Neural progenitor cell (in vitro differentiated cells): Measurements from ENCODE around the gene G6PD. TPM values are rescaled to one million over a fixed set of nuclear protein-coding genes. Genes with fewer than 3 reads are reported as not detected.

Experiments
- DNase-seq: peaks from one replicate; pipeline ENCODE4 v3.0.0-alpha.2; 2016; ENCODE audit warnings: low spot score
- H2AFZ ChIP-seq: fragments of 200-600 bp; sonication (generic); replicated peaks from 2 replicates; pipeline ENCODE4 v1.6.1; 2016; ENCODE audit warnings: antibody characterized with exemption
- H3F3A ChIP-seq: fragments of 200-600 bp; sonication (generic); 2 replicates; pipeline ENCODE4 v1.6.1; 2016; ENCODE audit warnings: antibody characterized with exemption, low read depth
- H3K27ac ChIP-seq: fragments of 200-600 bp; sonication (generic); 2 replicates; pipeline ENCODE4 v1.5.1; 2016; ENCODE audit warnings: mild to moderate bottlenecking
- H3K27me3 ChIP-seq: fragments of 200-600 bp; sonication (generic); 2 replicates; pipeline ENCODE4 v1.6.1; 2016; ENCODE audit warnings: mild to moderate bottlenecking, moderate library complexity
- H3K36me3 ChIP-seq: fragments of 200-600 bp; sonication (generic); 2 replicates; pipeline ENCODE4 v1.5.1; 2016
- H3K4me1 ChIP-seq: fragments of 200-600 bp; sonication (generic); 2 replicates; pipeline ENCODE4 v1.6.1; 2016; ENCODE audit warnings: mixed run types
- H3K4me2 ChIP-seq: fragments of 200-600 bp; sonication (generic); 2 replicates; pipeline ENCODE4 v1.6.1; 2016
- H3K4me3 ChIP-seq: fragments of 200-600 bp; sonication (generic); 2 replicates; pipeline ENCODE4 v1.5.1; 2016
- H3K79me2 ChIP-seq: fragments of 200-600 bp; sonication (generic); 2 replicates; pipeline ENCODE4 v1.6.1; 2016; ENCODE audit warnings: low read depth
- H3K9ac ChIP-seq: fragments of 200-600 bp; sonication (generic); 2 replicates; pipeline ENCODE4 v1.6.1; 2016
- H3K9me3 ChIP-seq: fragments of 200-600 bp; sonication (generic); 2 replicates; pipeline ENCODE4 v1.5.1; 2016; ENCODE audit warnings: low read depth
- H4K20me1 ChIP-seq: fragments of 200-600 bp; sonication (generic); 2 replicates; pipeline ENCODE4 v1.6.1; 2016; ENCODE audit warnings: low read depth
- H3K27ac Mint-ChIP-seq: 3 replicates; pipeline ENCODE4 v1.8.0; 2021; ENCODE audit warnings: mixed read lengths
- H3K27me3 Mint-ChIP-seq: 2 replicates; pipeline ENCODE4 v1.8.0; 2022; ENCODE audit warnings: low read depth, mild to moderate bottlenecking, inconsistent platforms, moderate library complexity, mixed read lengths; ENCODE audit not compliant: insufficient read depth
- H3K36me3 Mint-ChIP-seq: 3 replicates; pipeline ENCODE4 v1.8.0; 2021; ENCODE audit warnings: mixed read lengths
- H3K4me1 Mint-ChIP-seq: 3 replicates; pipeline ENCODE4 v1.8.0; 2021; ENCODE audit warnings: mixed read lengths
- H3K4me3 Mint-ChIP-seq: 3 replicates; pipeline ENCODE4 v1.8.0; 2021; ENCODE audit warnings: mild to moderate bottlenecking, moderate library complexity, mixed read lengths
- H3K9me3 Mint-ChIP-seq: 3 replicates; pipeline ENCODE4 v1.8.0; 2020; ENCODE audit warnings: mixed read lengths
- EZH2 ChIP-seq: fragments of 200-600 bp; sonication (generic); IDR thresholded peaks from 2 replicates; pipeline ENCODE4 v1.6.1; 2017; ENCODE audit warnings: antibody characterized with exemption, mild to moderate bottlenecking, moderate library complexity
- EZH2phosphoT487 ChIP-seq: fragments of 200-600 bp; sonication (generic); IDR thresholded peaks from 2 replicates; pipeline ENCODE4 v1.6.1; 2017; ENCODE audit warnings: antibody characterized with exemption
- total RNA-seq: library from RNA; depleted of rRNA; stranded (reverse); fragments of >200 nt; gene quantifications from 2 replicates; pipeline ENCODE4 v1.2.3, GENCODE V29; 2015; ENCODE audit warnings: low replicate concordance
- TF ChIP-seq, protein P1 (sequence below): fragments of 200-600 bp; sonication (generic); IDR thresholded peaks from 2 replicates; pipeline ENCODE4 v1.5.1; 2017; ENCODE audit warnings: antibody characterized with exemption, mild to moderate bottlenecking

The G6PD gene
- total RNA-seq, 1 donor from 2014 or later = 21.6 TPM

DNA sequence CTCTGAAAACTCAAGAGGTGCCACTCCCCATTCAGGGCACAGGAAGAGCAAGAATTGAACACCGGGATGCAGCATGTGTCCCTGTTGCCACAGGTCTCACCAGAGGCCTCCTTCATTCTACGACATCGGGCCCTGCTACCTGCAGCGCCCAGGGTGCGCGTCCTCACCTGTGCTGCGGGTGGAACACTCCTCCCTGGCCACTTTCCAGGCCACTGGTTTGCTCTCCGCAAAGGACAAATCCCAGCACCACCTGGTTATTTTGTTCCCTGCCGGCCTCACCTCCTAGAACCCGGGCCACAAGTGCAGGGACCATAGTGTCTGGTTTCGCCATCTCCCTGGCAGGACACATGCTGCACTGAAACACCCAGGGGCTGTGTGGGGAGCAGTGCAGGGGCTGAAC lies 16.4 kb downstream of the G6PD start:
- no peak overlapping the region for H3K27ac Mint-ChIP-seq
- Histone ChIP-seq H4K20me1 (no peaks in the 10 kb centered on the region), H3F3A (peaks cover 4% of the 10 kb centered on the region), H3K4me2 (no peak overlapping the region), H3K4me1 (peaks cover 3% of the 10 kb centered on the region), H3K36me3 (no peaks in the 10 kb centered on the region), H3K4me3 (no peak overlapping the region), H3K79me2 (no peaks in the 10 kb centered on the region), H3K27me3 (peaks cover 5% of the 10 kb centered on the region), H3K9ac (no peak overlapping the region), H3K27ac (no peak overlapping the region), H2AFZ (no peak overlapping the region), H3K9me3 (no peaks in the 10 kb centered on the region)
- TF ChIP-seq, protein P1, sequence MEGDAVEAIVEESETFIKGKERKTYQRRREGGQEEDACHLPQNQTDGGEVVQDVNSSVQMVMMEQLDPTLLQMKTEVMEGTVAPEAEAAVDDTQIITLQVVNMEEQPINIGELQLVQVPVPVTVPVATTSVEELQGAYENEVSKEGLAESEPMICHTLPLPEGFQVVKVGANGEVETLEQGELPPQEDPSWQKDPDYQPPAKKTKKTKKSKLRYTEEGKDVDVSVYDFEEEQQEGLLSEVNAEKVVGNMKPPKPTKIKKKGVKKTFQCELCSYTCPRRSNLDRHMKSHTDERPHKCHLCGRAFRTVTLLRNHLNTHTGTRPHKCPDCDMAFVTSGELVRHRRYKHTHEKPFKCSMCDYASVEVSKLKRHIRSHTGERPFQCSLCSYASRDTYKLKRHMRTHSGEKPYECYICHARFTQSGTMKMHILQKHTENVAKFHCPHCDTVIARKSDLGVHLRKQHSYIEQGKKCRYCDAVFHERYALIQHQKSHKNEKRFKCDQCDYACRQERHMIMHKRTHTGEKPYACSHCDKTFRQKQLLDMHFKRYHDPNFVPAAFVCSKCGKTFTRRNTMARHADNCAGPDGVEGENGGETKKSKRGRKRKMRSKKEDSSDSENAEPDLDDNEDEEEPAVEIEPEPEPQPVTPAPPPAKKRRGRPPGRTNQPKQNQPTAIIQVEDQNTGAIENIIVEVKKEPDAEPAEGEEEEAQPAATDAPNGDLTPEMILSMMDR = no peak
- TF ChIP-seq EZH2phosphoT487 = no peak
- no peak for TF ChIP-seq EZH2
- H3K36me3 Mint-ChIP-seq = peaks cover 3% of the 10 kb centered on the region
- peaks cover 12% of the 10 kb centered on the region for H3K9me3 Mint-ChIP-seq
- no peak overlapping the region for H3K4me3 Mint-ChIP-seq
- peaks cover 8% of the 10 kb centered on the region for H3K4me1 Mint-ChIP-seq
- H3K27me3 Mint-ChIP-seq = peaks cover 7% of the 10 kb centered on the region
- DNase-seq = no peak

DNA sequence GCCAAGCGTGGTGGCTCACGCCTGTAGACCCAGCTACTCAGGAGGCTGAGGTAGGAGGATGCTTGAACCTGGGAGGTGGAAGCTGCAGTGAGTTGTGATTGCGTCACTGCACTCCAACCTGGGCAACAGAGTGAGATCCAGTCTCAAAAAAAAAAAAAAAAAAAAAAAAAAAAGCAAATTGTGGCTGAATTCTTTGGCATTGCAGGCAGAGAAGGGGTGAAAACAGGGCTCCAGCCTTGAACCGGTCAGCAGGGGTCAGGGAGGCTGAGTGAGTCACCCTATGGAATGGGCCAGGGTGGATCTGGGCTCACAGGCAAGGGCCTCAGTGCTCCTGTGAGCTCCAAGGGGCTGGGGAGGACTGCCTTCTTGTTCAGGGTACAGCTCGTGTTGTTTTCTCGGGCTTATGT lies 17.4 kb downstream of the G6PD start:
- Histone ChIP-seq H3K79me2 (no peaks in the 10 kb centered on the region), H3K4me1 (peaks cover 3% of the 10 kb centered on the region), H3K9me3 (no peaks in the 10 kb centered on the region), H3K4me3 (no peak overlapping the region), H3K27ac (no peak overlapping the region), H2AFZ (no peak overlapping the region), H3K9ac (no peak overlapping the region), H4K20me1 (no peaks in the 10 kb centered on the region), H3F3A (peaks cover 4% of the 10 kb centered on the region), H3K4me2 (no peak overlapping the region), H3K27me3 (peaks cover 11% of the 10 kb centered on the region), H3K36me3 (no peaks in the 10 kb centered on the region)
- DNase-seq = no peak
- H3K36me3 Mint-ChIP-seq = peaks cover 3% of the 10 kb centered on the region
- H3K27me3 Mint-ChIP-seq = peaks cover 7% of the 10 kb centered on the region
- H3K9me3 Mint-ChIP-seq = peaks cover 12% of the 10 kb centered on the region
- H3K4me1 Mint-ChIP-seq = peaks cover 8% of the 10 kb centered on the region
- TF ChIP-seq EZH2 (no peak), EZH2phosphoT487 (no peak)
- TF ChIP-seq, protein P1 = no peak
- H3K27ac Mint-ChIP-seq = no peak overlapping the region
- H3K4me3 Mint-ChIP-seq = peak overlapping the region; percentile 18

DNA sequence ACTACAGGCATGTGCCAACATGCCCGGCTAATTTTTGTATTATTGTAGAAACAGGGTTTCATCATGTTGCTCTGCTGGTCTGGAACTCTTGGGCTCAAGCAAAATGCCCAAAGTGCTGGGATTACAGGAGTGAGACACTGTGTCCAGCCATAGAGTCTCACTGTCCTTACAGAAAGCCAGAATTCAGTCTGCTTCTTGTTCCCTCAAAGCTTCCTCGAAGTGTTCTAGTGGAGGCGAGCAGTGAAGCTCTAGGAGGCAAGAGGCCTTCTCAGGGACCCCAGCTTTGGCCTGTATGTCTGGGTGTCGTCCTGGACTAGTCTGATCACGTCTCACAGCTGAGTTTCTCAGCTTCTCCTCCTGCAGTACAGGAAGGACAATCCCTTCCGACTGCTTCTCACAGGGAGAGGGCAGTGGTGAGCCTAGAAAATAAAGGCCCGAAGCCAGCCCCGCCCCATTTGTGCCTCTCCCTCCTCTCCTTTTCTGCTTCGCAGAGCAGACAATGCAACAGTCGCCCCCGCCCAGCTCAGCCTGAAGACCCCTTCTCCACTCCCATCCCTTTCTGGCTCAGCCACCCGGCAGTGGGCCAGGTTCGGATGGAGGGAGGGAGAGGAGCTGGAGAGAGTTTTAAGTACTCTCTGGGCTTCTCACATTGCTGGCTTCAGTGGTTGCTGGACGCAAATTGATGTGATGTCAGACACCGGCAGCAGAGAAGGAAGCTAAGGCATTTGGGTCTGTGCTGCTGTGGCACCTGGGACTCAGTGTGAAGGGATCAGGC lies 19.6 kb downstream of the G6PD start:
- Histone ChIP-seq H3K4me2 (peak overlapping the region; percentile 70), H3K4me3 (peak overlapping the region; percentile 33), H4K20me1 (no peaks in the 10 kb centered on the region), H3K79me2 (no peaks in the 10 kb centered on the region), H3K9me3 (no peaks in the 10 kb centered on the region), H3K4me1 (peaks cover 3% of the 10 kb centered on the region), H3K27ac (no peak overlapping the region), H3K36me3 (no peaks in the 10 kb centered on the region), H3K9ac (no peak overlapping the region), H2AFZ (no peak overlapping the region), H3F3A (peaks cover 4% of the 10 kb centered on the region), H3K27me3 (peaks cover 27% of the 10 kb centered on the region)
- H3K4me3 Mint-ChIP-seq = peak overlapping the region; percentile 50
- H3K27me3 Mint-ChIP-seq = peaks cover 8% of the 10 kb centered on the region
- peak overlapping the region; percentile 60 for H3K27ac Mint-ChIP-seq
- H3K4me1 Mint-ChIP-seq = peaks cover 8% of the 10 kb centered on the region
- peak; percentile 88 for DNase-seq
- no peak for TF ChIP-seq EZH2
- TF ChIP-seq, protein P1 = peak; percentile 52
- peaks cover 13% of the 10 kb centered on the region for H3K9me3 Mint-ChIP-seq
- peaks cover 3% of the 10 kb centered on the region for H3K36me3 Mint-ChIP-seq
